Retinal pigment epithelial cell (primary cell): ENCODE results near the gene MLC1.

ENCODE experiments used
- DNase-seq: peaks from one replicate; pipeline ENCODE4 v3.0.0-alpha.2; 2010; ENCODE audit warnings: low read depth
- H3K4me3 ChIP-seq: 2 replicates; pipeline ENCODE4 v1.5.1; 2011; ENCODE audit warnings: mild to moderate bottlenecking, low read length, control low read depth, moderate library complexity
- TF ChIP-seq, protein P1 (sequence below): conservative IDR thresholded peaks from 2 replicates; pipeline ENCODE4 v1.5.1; 2011; ENCODE audit warnings: low read depth, low read length, control low read depth, inconsistent platforms

The MLC1 gene

DNA sequence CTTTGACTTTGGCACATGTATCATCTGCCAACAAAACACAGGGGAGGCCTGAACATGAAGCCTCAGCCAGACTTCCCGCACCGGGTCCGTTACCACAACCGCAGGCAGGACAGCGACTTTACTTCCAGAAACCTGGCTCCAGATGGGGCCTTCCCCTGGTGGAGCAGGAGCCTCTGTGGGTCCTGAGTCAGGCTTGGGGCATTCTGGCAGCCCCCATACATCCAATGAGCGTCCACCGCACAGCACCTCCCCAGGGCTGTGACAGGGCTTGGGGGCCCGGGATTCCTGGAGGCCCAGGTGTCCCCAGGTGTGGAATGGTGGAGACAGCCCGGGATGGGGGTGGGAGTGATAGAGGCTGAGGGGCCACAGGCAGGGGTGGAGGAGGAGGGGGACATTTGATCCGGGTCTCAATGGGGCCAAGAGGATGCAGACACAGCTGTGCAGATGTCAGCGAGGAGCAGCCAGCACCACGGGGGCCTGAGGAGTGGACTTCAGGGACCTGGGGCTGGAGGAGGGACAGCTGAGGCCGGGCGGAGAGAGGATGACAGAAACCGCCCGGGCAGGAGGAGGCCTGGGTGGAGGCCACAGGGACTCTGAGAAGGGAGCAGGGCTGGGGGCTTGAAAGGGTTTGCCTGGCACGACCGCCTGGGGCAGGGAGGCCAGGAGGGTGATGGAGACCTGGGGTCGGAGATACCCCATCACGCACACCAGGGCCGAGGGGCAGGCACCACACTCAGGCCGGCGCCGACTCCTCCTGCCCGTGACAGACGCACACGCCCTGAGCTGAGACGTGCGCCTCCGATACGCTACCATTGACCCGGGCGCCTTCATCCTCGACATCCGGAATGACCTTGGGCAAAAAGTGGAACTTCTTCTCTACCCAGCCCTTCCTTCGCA is 35.7 kb downstream of the MLC1 start:
- no peak for DNase-seq
- TF ChIP-seq, protein P1, sequence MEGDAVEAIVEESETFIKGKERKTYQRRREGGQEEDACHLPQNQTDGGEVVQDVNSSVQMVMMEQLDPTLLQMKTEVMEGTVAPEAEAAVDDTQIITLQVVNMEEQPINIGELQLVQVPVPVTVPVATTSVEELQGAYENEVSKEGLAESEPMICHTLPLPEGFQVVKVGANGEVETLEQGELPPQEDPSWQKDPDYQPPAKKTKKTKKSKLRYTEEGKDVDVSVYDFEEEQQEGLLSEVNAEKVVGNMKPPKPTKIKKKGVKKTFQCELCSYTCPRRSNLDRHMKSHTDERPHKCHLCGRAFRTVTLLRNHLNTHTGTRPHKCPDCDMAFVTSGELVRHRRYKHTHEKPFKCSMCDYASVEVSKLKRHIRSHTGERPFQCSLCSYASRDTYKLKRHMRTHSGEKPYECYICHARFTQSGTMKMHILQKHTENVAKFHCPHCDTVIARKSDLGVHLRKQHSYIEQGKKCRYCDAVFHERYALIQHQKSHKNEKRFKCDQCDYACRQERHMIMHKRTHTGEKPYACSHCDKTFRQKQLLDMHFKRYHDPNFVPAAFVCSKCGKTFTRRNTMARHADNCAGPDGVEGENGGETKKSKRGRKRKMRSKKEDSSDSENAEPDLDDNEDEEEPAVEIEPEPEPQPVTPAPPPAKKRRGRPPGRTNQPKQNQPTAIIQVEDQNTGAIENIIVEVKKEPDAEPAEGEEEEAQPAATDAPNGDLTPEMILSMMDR: no peak
- H3K4me3 ChIP-seq: no peak overlapping the region

DNA sequence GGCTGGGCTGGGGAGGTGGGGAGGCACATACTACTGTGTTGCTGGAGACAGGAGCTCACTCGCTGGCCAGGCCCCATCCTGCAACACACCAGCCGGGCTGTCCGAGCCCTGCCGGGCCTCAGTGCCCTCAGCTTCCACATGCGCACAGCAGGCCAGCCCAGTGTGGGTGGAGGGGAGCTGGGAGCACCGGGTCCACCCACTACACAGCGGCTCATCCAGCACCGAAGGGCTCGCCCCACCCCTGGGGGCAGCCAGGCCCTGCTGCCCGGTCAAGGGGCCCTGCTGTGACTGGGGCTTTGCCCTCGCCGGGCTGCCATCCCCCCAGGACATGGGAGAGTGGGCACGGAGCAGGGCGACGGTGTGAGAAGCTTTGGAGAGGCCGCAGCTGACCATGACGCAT is 36.4 kb downstream of the MLC1 start:
- H3K4me3 ChIP-seq: no peak overlapping the region
- TF ChIP-seq, protein P1: no peak
- DNase-seq: no peak

GRCh38 chr22:50048061-50048765 is 37.0 kb downstream of the MLC1 start:
- TF ChIP-seq, protein P1: no peak
- DNase-seq: no peak
- no peak overlapping the region for H3K4me3 ChIP-seq

GRCh38 chr22:50047346-50047745 is 37.9 kb downstream of the MLC1 start:
- TF ChIP-seq, protein P1: no peak
- no peak for DNase-seq
- no peak overlapping the region for H3K4me3 ChIP-seq

DNA sequence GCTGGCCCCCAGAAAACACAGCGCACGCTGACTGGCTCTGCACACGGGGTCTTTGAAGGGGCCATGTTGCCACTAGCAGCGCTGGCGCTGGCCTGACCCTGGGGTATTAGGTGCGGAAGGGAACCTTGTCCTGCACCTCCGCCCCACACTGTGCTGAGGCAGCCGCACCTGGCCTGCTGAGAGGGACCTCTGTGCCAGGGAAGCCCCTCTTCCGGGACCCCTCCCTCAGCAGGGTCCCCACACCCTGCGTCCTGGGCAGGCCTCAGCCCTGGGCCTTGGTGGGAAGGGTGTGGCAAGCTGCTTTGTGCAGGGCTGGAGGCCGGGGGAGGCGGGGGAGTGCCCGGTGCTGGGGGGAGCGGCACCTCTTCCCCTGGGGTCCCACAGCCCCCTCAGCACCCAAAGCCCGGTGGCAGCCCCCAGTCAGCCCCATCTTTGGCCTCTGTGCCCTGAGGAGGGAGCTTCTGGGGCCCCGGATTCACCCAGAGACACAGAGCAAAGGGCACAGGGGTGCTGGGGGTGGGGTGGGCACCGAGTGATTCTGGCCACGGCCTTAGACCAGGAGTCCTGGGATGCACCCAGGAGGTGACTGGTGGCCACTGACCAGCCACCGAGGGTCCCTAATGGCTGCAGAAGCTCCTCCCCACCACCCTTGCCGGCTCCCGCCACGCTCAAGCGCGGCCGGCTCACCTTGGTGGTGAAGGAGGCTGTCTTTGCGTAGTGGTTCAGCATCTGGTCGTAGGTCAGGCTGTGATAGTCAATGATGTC is 38.6 kb downstream of the MLC1 start:
- TF ChIP-seq, protein P1: no peak
- no peak overlapping the region for H3K4me3 ChIP-seq
- no peak for DNase-seq

DNA sequence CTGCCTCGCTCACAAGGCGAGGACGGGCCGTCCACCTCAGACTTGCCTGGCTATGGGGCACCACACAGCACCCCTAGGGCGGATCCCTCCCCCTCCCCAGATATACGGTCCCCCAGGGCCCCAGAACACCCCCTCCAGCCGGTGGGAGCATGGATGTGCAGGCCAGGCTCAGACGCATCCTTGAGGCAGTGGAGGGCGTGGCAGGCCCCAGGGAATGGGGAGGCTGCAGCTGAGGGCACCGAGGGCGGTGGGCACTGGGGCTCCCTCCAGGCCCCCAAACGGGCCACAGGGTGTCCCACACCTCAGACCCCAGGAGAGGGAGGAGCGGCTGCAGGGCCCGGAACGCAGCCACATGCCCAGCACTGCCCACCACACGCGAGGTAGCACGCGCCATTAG is 39.2 kb downstream of the MLC1 start:
- TF ChIP-seq, protein P1: no peak
- no peak overlapping the region for H3K4me3 ChIP-seq
- no peak for DNase-seq
